ENCODE data around the gene RHCE. TPM values are rescaled to one million over a fixed set of nuclear protein-coding genes. Genes with fewer than 3 reads are reported as not detected.
"Not testable (repeated sequence)": the region's sequence is repeated elsewhere in the genome, so short reads cannot be mapped to it uniquely, and the experiment has no call there.

Gene RHCE
- polyA plus RNA-seq: under 1 TPM; 0.20 to 0.73 TPM

DNA sequence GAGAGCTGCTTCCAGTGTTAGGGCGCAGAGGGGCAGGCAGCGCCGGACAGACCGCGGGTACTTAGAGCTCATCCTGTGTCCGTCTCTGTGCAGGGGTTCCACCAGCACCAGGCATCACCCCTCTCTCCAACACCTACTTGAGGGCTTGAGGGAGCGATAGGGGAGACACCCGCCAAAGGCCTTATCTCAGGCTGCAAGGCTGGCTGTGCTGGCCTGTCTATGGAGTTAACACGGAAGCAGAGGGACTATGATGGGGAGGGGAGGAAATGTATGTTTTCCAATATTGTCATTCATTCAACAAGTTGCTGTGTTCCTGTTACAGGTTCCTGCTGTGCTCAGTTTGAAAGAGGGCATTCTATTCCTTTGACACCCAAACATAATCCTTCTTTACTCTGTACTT, at the start of gene RHCE:
TSS of gene RHCE (minus strand) at position 111 of the 400 bp plus-strand sequence. CDS start at position 72, 39 bp downstream.
- WGBS, 2 donors: 92 to 93% methylated on average over 9 of the region's 9 CpGs
- H3K27ac ChIP-seq (ENCODE audit: low read depth in 2 of 2, low read length in 1 of 2); H3K4me1 ChIP-seq (ENCODE audit: control insufficient read depth in 2 of 2, insufficient read depth in 2 of 2, low read length in 1 of 2); H3K36me3 ChIP-seq (ENCODE audit: control insufficient read depth in 2 of 2, insufficient read depth in 2 of 2, low read length in 1 of 2); H3K4me3 ChIP-seq (ENCODE audit: low read depth in 1 of 2, low read length in 2 of 2); H3K9me3 ChIP-seq (ENCODE audit: control insufficient read depth in 2 of 2, insufficient read depth in 1 of 2, low read depth in 1 of 2, low read length in 1 of 2); H3K27me3 ChIP-seq (ENCODE audit: control insufficient read depth in 1 of 2, insufficient read depth in 2 of 2, low read length in 2 of 2): not testable (repeated sequence)

DNA sequence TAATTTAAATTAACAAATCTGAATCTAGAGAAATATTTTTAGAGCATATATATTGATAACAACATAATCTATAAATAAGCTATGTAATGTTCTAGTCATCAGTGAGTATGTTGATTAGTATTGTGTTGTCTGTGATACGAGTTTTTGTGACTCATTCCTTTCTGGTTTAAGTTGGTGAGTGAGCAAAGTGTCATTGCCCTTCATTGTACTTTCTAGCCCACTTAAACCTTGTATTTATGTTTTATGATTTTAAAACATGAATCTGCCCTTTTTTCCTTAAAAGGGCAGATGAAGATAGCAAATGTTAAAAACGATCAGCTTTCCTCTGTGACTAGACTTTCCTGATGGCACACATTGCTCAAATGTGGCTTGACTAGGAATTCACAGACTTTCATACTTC, 48.6 kb upstream of the RHCE start:
- no peak overlapping the region for H3K27ac ChIP-seq (ENCODE audit: low read depth in 2 of 2, low read length in 1 of 2)
- 66 to 71% methylated on average over 2 of the region's 2 CpGs for WGBS, 2 donors
- H3K9me3 ChIP-seq (ENCODE audit: control insufficient read depth in 2 of 2, insufficient read depth in 1 of 2, low read depth in 1 of 2, low read length in 1 of 2): no peaks in the 10 kb centered on the region
- no peak overlapping the region for H3K4me3 ChIP-seq (ENCODE audit: low read depth in 1 of 2, low read length in 2 of 2)
- H3K36me3 ChIP-seq (ENCODE audit: control insufficient read depth in 2 of 2, insufficient read depth in 2 of 2, low read length in 1 of 2): peaks cover 0 to 2% of the 10 kb centered on the region in 2 donors
- no peaks in the 10 kb centered on the region for H3K4me1 ChIP-seq (ENCODE audit: control insufficient read depth in 2 of 2, insufficient read depth in 2 of 2, low read length in 1 of 2)
- no peaks in the 10 kb centered on the region for H3K27me3 ChIP-seq (ENCODE audit: control insufficient read depth in 1 of 2, insufficient read depth in 2 of 2, low read length in 2 of 2)

DNA sequence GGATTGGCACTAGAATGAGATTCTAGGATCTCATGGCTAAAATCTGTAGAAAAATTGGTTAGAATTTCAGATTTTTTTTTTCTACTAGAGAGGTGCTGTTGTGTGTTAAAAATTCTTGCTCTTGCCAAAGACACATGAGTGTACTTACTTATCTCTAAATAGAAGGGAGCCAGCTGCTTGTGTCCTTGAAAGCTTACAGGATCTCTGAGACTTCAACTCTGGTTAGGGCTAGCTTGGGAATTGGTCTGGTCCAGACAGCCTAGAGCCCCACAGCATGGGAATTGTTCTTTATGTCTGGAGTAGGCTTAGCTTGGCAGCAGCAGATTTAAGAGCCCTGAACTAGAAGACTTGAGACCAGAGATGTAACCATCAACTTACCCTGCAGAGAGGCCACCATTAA, 47.4 kb upstream of the RHCE start:
- H3K4me3 ChIP-seq (ENCODE audit: low read depth in 1 of 2, low read length in 2 of 2): no peak overlapping the region
- peaks cover 0 to 2% of the 10 kb centered on the region in 2 donors for H3K36me3 ChIP-seq (ENCODE audit: control insufficient read depth in 2 of 2, insufficient read depth in 2 of 2, low read length in 1 of 2)
- no peaks in the 10 kb centered on the region for H3K27me3 ChIP-seq (ENCODE audit: control insufficient read depth in 1 of 2, insufficient read depth in 2 of 2, low read length in 2 of 2)
- peak overlapping the region in 1 of 2 donors; percentile 31 for H3K27ac ChIP-seq (ENCODE audit: low read depth in 2 of 2, low read length in 1 of 2)
- H3K4me1 ChIP-seq (ENCODE audit: control insufficient read depth in 2 of 2, insufficient read depth in 2 of 2, low read length in 1 of 2): no peaks in the 10 kb centered on the region
- H3K9me3 ChIP-seq (ENCODE audit: control insufficient read depth in 2 of 2, insufficient read depth in 1 of 2, low read depth in 1 of 2, low read length in 1 of 2): no peaks in the 10 kb centered on the region

DNA sequence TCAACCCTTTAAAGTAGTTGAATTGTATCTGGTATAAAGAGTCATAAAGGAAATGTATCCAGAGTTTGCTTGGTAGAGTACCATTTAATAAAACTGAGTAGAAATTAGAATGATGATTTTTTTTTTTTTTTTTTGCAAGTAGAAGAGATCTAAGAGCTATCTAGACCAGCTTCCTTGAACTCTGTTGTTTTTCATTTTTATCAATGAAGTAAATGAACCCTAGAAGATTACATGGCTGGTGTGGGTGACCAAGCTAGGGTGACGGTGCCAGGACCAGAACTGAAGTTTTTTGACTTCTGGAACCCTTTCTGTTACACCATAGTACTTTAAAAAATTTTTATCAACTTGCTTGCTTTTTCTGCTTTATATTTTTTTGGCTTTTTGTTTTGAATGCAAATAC, 47.0 kb upstream of the RHCE start:
- Histone ChIP-seq H3K36me3 (ENCODE audit: control insufficient read depth in 2 of 2, insufficient read depth in 2 of 2, low read length in 1 of 2) (peaks cover 0 to 2% of the 10 kb centered on the region in 2 donors), H3K4me1 (ENCODE audit: control insufficient read depth in 2 of 2, insufficient read depth in 2 of 2, low read length in 1 of 2) (no peaks in the 10 kb centered on the region), H3K27me3 (ENCODE audit: control insufficient read depth in 1 of 2, insufficient read depth in 2 of 2, low read length in 2 of 2) (no peaks in the 10 kb centered on the region), H3K9me3 (ENCODE audit: control insufficient read depth in 2 of 2, insufficient read depth in 1 of 2, low read depth in 1 of 2, low read length in 1 of 2) (no peaks in the 10 kb centered on the region), H3K27ac (ENCODE audit: low read depth in 2 of 2, low read length in 1 of 2) (no peak overlapping the region), H3K4me3 (ENCODE audit: low read depth in 1 of 2, low read length in 2 of 2) (no peak overlapping the region)
- 68 to 89% methylated on average over 1 of the region's 1 CpG for WGBS, 2 donors

DNA sequence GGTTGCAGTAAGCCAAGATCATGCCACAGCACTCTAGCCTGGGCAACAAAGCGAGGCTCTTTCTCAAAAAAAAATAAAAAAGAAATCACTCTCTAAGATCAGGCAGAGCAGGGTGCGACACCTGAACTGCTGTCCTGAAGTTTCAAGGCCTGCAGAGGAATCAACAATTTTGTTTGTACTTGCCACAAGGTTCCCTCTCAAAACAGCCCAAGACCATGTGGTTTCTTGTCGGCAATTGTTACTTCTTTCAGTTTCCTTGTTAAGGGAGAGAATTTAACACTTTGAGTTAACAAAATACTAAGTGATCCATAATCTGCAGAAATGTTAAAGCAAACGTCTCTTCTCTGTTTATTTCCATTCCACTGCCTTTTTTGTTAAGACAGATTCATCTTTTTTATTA, 46.6 kb upstream of the RHCE start:
- Histone ChIP-seq H3K27ac (ENCODE audit: low read depth in 2 of 2, low read length in 1 of 2) (no peak overlapping the region), H3K27me3 (ENCODE audit: control insufficient read depth in 1 of 2, insufficient read depth in 2 of 2, low read length in 2 of 2) (no peaks in the 10 kb centered on the region), H3K36me3 (ENCODE audit: control insufficient read depth in 2 of 2, insufficient read depth in 2 of 2, low read length in 1 of 2) (peaks cover 0 to 2% of the 10 kb centered on the region in 2 donors), H3K4me1 (ENCODE audit: control insufficient read depth in 2 of 2, insufficient read depth in 2 of 2, low read length in 1 of 2) (no peaks in the 10 kb centered on the region), H3K4me3 (ENCODE audit: low read depth in 1 of 2, low read length in 2 of 2) (no peak overlapping the region), H3K9me3 (ENCODE audit: control insufficient read depth in 2 of 2, insufficient read depth in 1 of 2, low read depth in 1 of 2, low read length in 1 of 2) (no peaks in the 10 kb centered on the region)
- 52 to 64% methylated on average over 4 of the region's 4 CpGs for WGBS, 2 donors

DNA sequence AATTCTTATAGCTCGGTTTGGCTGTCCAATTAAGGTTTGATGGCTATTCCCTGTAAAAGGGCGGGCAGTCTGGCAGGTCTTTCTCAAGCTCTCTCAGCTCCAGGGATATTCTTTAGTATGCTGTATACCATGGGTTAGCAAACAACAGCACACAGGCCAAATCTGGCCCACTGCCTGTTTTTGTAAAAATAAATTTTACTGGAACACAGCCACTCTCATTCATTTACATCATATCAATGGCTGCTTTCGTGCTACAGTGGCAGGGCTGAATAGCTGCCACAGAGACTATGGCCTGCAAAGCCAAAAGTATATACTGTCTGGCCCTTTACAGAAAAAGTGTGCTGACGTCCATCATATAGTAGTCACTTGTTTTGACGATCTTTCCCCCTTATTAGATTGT, 42.1 kb upstream of the RHCE start:
- H3K27ac ChIP-seq (ENCODE audit: low read depth in 2 of 2, low read length in 1 of 2): peak overlapping the region in 1 of 2 donors; percentile 30
- H3K27me3 ChIP-seq (ENCODE audit: control insufficient read depth in 1 of 2, insufficient read depth in 2 of 2, low read length in 2 of 2): no peaks in the 10 kb centered on the region
- H3K36me3 ChIP-seq (ENCODE audit: control insufficient read depth in 2 of 2, insufficient read depth in 2 of 2, low read length in 1 of 2): peaks cover 0 to 6% of the 10 kb centered on the region in 2 donors
- no peaks in the 10 kb centered on the region for H3K9me3 ChIP-seq (ENCODE audit: control insufficient read depth in 2 of 2, insufficient read depth in 1 of 2, low read depth in 1 of 2, low read length in 1 of 2)
- peaks cover 0 to 2% of the 10 kb centered on the region in 2 donors for H3K4me1 ChIP-seq (ENCODE audit: control insufficient read depth in 2 of 2, insufficient read depth in 2 of 2, low read length in 1 of 2)
- WGBS, 2 donors: 32 to 43% methylated on average over 5 of the region's 5 CpGs
- H3K4me3 ChIP-seq (ENCODE audit: low read depth in 1 of 2, low read length in 2 of 2): no peak overlapping the region

DNA sequence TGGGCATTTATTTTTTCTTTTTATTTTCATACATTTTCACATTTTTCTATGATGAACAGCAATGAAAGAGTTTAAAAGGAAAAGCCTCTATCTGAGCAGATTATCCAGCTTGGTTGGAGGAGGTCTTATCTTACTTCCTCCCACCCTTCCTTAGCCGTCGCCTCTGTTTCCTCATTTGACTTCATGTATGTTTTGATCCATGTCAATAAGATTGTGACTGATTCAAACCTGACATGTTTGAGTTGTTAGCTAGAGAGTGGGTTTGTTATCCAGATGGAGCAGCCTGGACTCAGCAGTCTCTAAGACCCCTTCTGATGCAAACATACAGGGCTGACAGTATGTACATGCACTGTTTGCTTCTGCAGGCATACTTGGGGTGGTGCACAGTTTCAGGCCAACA, 41.2 kb upstream of the RHCE start:
- H3K4me3 ChIP-seq (ENCODE audit: low read depth in 1 of 2, low read length in 2 of 2): no peak overlapping the region
- H3K27me3 ChIP-seq (ENCODE audit: control insufficient read depth in 1 of 2, insufficient read depth in 2 of 2, low read length in 2 of 2): no peaks in the 10 kb centered on the region
- peaks cover 0 to 6% of the 10 kb centered on the region in 2 donors for H3K36me3 ChIP-seq (ENCODE audit: control insufficient read depth in 2 of 2, insufficient read depth in 2 of 2, low read length in 1 of 2)
- no peaks in the 10 kb centered on the region for H3K9me3 ChIP-seq (ENCODE audit: control insufficient read depth in 2 of 2, insufficient read depth in 1 of 2, low read depth in 1 of 2, low read length in 1 of 2)
- peaks cover 0 to 2% of the 10 kb centered on the region in 2 donors for H3K4me1 ChIP-seq (ENCODE audit: control insufficient read depth in 2 of 2, insufficient read depth in 2 of 2, low read length in 1 of 2)
- H3K27ac ChIP-seq (ENCODE audit: low read depth in 2 of 2, low read length in 1 of 2): no peak overlapping the region
- WGBS, 2 donors: 80 to 85% methylated on average over 2 of the region's 2 CpGs

DNA sequence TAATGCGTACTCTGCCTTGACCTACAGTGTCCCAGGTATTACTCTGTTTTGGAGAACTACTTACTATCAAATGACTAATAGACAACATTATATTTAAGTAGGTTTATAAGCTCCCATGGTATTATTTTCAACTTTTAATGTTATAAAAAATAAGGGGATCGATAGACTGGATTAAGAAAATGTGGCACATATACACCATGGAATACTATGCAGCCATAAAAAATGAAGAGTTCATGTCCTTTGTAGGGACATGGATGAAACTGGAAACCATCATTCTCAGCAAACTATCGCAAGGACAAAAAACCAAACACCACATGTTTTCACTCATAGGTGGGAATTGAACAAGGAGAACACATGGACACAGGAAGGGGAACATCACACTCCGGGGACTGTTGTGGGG, 40.2 kb upstream of the RHCE start:
- H3K4me1 ChIP-seq (ENCODE audit: control insufficient read depth in 2 of 2, insufficient read depth in 2 of 2, low read length in 1 of 2); H3K36me3 ChIP-seq (ENCODE audit: control insufficient read depth in 2 of 2, insufficient read depth in 2 of 2, low read length in 1 of 2); H3K9me3 ChIP-seq (ENCODE audit: control insufficient read depth in 2 of 2, insufficient read depth in 1 of 2, low read depth in 1 of 2, low read length in 1 of 2); H3K27ac ChIP-seq (ENCODE audit: low read depth in 2 of 2, low read length in 1 of 2); H3K4me3 ChIP-seq (ENCODE audit: low read depth in 1 of 2, low read length in 2 of 2); H3K27me3 ChIP-seq (ENCODE audit: control insufficient read depth in 1 of 2, insufficient read depth in 2 of 2, low read length in 2 of 2): not testable (repeated sequence)
- 69 to 81% methylated on average over 4 of the region's 4 CpGs for WGBS, 2 donors

DNA sequence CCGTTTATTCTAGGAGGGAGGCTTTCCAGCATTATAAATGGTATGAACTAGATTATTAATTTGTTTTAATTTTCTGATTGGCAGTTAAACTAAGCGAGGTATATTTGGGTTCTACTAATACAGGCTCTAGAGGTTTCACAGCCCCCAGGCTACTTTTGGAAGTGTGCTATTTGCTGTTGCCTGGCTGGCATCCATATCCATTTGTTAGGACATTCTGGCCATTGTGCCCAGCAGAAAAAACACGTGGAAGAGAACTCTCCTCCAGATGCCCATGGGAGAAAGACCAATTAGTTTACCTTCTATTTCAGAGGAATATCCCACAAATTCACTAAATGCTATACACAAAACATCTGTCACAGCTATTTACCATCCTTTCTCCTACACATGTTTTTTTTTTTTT, 39.4 kb upstream of the RHCE start:
- H3K36me3 ChIP-seq (ENCODE audit: control insufficient read depth in 2 of 2, insufficient read depth in 2 of 2, low read length in 1 of 2): peaks cover 0 to 6% of the 10 kb centered on the region in 2 donors
- no peaks in the 10 kb centered on the region for H3K27me3 ChIP-seq (ENCODE audit: control insufficient read depth in 1 of 2, insufficient read depth in 2 of 2, low read length in 2 of 2)
- H3K9me3 ChIP-seq (ENCODE audit: control insufficient read depth in 2 of 2, insufficient read depth in 1 of 2, low read depth in 1 of 2, low read length in 1 of 2): no peaks in the 10 kb centered on the region
- H3K4me1 ChIP-seq (ENCODE audit: control insufficient read depth in 2 of 2, insufficient read depth in 2 of 2, low read length in 1 of 2): peaks cover 0 to 2% of the 10 kb centered on the region in 2 donors
- WGBS, 2 donors: 63 to 67% methylated on average over 3 of the region's 3 CpGs
- no peak overlapping the region for H3K4me3 ChIP-seq (ENCODE audit: low read depth in 1 of 2, low read length in 2 of 2)
- no peak overlapping the region for H3K27ac ChIP-seq (ENCODE audit: low read depth in 2 of 2, low read length in 1 of 2)

DNA sequence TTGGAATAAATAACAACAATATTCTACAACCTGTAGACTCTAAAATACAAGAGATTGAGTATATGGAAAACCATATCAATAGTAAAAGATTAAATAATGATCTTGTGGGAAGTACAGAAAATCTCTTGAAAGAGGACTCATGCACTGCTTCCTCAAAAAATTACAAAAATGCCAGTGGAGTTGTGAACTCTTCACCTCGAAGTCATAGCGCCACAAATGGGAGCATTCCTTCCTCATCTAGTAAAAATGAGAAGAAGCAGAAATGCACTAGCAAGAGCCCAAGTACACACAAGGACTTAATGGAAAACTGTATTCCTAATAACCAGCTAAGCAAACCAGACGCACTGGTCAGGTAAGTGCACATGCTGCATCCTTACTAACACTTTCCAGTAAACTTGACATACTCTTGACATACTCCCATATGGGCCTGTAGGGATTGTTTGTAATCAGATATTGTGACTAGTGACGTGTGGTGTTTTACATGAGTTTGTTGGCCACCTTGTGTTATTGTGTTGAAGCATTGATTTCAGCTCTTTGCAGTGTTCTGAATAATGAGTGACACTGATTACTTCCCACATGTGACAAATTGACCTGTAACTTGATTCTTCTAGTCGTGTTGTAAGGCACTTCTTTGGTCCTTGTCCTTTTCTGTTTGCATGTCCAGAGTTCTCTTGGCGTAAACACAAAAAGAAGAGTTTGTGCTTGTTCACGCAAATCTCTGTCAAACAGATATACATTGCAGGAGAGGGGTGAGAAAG, 38.1 kb upstream of the RHCE start:
- Histone ChIP-seq H3K36me3 (ENCODE audit: control insufficient read depth in 2 of 2, insufficient read depth in 2 of 2, low read length in 1 of 2) (peaks cover 0 to 6% of the 10 kb centered on the region in 2 donors), H3K4me1 (ENCODE audit: control insufficient read depth in 2 of 2, insufficient read depth in 2 of 2, low read length in 1 of 2) (peaks cover 0 to 2% of the 10 kb centered on the region in 2 donors)
- 75 to 76% methylated on average over 7 of the region's 7 CpGs for WGBS, 2 donors

More for the DNA sequence above, 38.1 kb upstream of the RHCE start:
- H3K9me3 ChIP-seq (ENCODE audit: control insufficient read depth in 2 of 2, insufficient read depth in 1 of 2, low read depth in 1 of 2, low read length in 1 of 2): no peaks in the 10 kb centered on the region
- H3K4me3 ChIP-seq (ENCODE audit: low read depth in 1 of 2, low read length in 2 of 2): no peak overlapping the region
- peak overlapping the region in 1 of 2 donors; percentile 2 for H3K27ac ChIP-seq (ENCODE audit: low read depth in 2 of 2, low read length in 1 of 2)
- H3K27me3 ChIP-seq (ENCODE audit: control insufficient read depth in 1 of 2, insufficient read depth in 2 of 2, low read length in 2 of 2): no peaks in the 10 kb centered on the region
